AG04450 (cell line): ENCODE data around the gene NET1. TPM values are rescaled to one million over a fixed set of nuclear protein-coding genes. Genes with fewer than 3 reads are reported as not detected.

ENCODE experiments used
- CTCF ChIA-PET: fragments of 300-600, 350-600 bp; formaldehyde crosslinking; extraction: SDS; loops from one replicate; lab custom pipeline; 2022; ENCODE audit warnings: antibody characterized with exemption, inconsistent platforms; lab: Charles Lee
- POLR2A ChIA-PET: fragments of 350-600 bp; formaldehyde crosslinking; extraction: SDS; loops from one replicate; lab custom pipeline; 2021; ENCODE audit warnings: antibody characterized with exemption, inconsistent platforms; lab: Yijun Ruan, JAX
- DNase-seq: peaks from one replicate; pipeline ENCODE4 v3.0.0-alpha.2; 2011; ENCODE audit warnings: low read depth, low spot score
- H3K27ac ChIP-seq: one replicate; pipeline ENCODE4 v1.5.1; 2012; ENCODE audit warnings: low read depth, low read length, control low read depth
- H3K27me3 ChIP-seq: one replicate; pipeline ENCODE4 v1.6.0; 2012; ENCODE audit warnings: low read length; ENCODE audit not compliant: control insufficient read depth, insufficient read depth
- H3K4me3 ChIP-seq: 2 replicates; pipeline ENCODE4 v1.5.1; 2011; ENCODE audit warnings: mild to moderate bottlenecking, low read depth, low read length, control low read depth
- H3K9me3 ChIP-seq: 2 replicates; pipeline ENCODE4 v1.5.1; 2012; ENCODE audit warnings: low read length; ENCODE audit not compliant: control insufficient read depth, insufficient read depth
- CTCF ChIP-seq: IDR thresholded peaks from 2 replicates; pipeline ENCODE4 v1.5.1; 2011; ENCODE audit warnings: low read depth, low read length, control low read depth, inconsistent platforms
- polyA plus RNA-seq: library from polyadenylated mRNA; depleted of rRNA; stranded (reverse); fragments of >200 nt; gene quantifications from 2 replicates; pipeline ENCODE4 v1.2.3, GENCODE V29; 2011

Gene NET1
- polyA plus RNA-seq, 1 experiment = 46.8 TPM

GRCh38 chr10:5390607-5391205 lies 21.7 kb upstream of the NET1 start:
- ChIA-PET POLR2A (no interaction called here), CTCF (interaction anchor here (0.6 kb wide), 1 partner anchor 37 kb away, joined by 4 read pairs; no protein-coding TSS in a partner anchor)
- Histone ChIP-seq H3K27me3 (peaks cover 3% of the 10 kb centered on the region), H3K4me3 (no peak overlapping the region), H3K9me3 (peaks cover 3% of the 10 kb centered on the region; the same call in 1 of the 2 replicates), H3K27ac (no peak overlapping the region)
- TF ChIP-seq CTCF = no peak
- DNase-seq = no peak

- no peak for TF ChIP-seq CTCF
- Histone ChIP-seq H3K9me3 (peaks cover 3% of the 10 kb centered on the region; the same call in 1 of the 2 replicates), H3K27me3 (peaks cover 3% of the 10 kb centered on the region), H3K4me3 (no peak overlapping the region), H3K27ac (no peak overlapping the region)
- ChIA-PET POLR2A (no interaction called here), CTCF (interaction anchor here (1.2 to 1.9 kb wide), 2 partner anchors 8 to 577 kb away, joined by 3 to 5 read pairs; no protein-coding TSS in a partner anchor)
- no peak for DNase-seq
Observed at GRCh38 chr10:5391790-5392189, 20.6 kb upstream of the NET1 start.

GRCh38 chr10:5393529-5393928 lies 18.8 kb upstream of the NET1 start:
- DNase-seq = no peak
- no peak overlapping the region for H3K4me3 ChIP-seq
- H3K27me3 ChIP-seq = peaks cover 3% of the 10 kb centered on the region
- CTCF ChIA-PET = no interaction called here
- POLR2A ChIA-PET = no interaction called here
- TF ChIP-seq CTCF = no peak
- H3K27ac ChIP-seq = no peak overlapping the region
- H3K9me3 ChIP-seq = peaks cover 3% of the 10 kb centered on the region; the same call in 1 of the 2 replicates

GRCh38 chr10:5395168-5395567 lies 17.2 kb upstream of the NET1 start:
- DNase-seq = no peak
- no peak for TF ChIP-seq CTCF
- ChIA-PET CTCF (interaction anchor here (0.5 to 0.6 kb wide), 2 partner anchors 8 to 47 kb away, joined by 3 read pairs; no protein-coding TSS in a partner anchor), POLR2A (no interaction called here)
- peaks cover 3% of the 10 kb centered on the region; the same call in 1 of the 2 replicates for H3K9me3 ChIP-seq
- H3K4me3 ChIP-seq = no peak overlapping the region
- no peak overlapping the region for H3K27ac ChIP-seq
- H3K27me3 ChIP-seq = no peaks in the 10 kb centered on the region

- ChIA-PET POLR2A (no interaction called here), CTCF (interaction anchor here (0.5 kb wide), 1 partner anchor 549 kb away, joined by 4 read pairs; no protein-coding TSS in a partner anchor)
- H3K27ac ChIP-seq = no peak overlapping the region
Observed at GRCh38 chr10:5396556-5397300, 15.6 kb upstream of the NET1 start.

More at GRCh38 chr10:5396556-5397300, 15.6 kb upstream of the NET1 start:
- no peaks in the 10 kb centered on the region for H3K27me3 ChIP-seq
- peaks cover 3% of the 10 kb centered on the region; the same call in 1 of the 2 replicates for H3K9me3 ChIP-seq
- TF ChIP-seq CTCF = no peak
- no peak overlapping the region for H3K4me3 ChIP-seq
- DNase-seq = no peak
